Upper lobe of left lung (tissue), 4 donors: ENCODE data around the gene RPUSD3.

ENCODE experiments used
- CTCF ChIP-seq, 6 experiments: fragments of 450-650 bp in 4 of 6; fragments of 200-600 bp in 2 of 6; sonication (generic) in 2 of 6; IDR thresholded peaks; one replicate each; pipeline ENCODE4 v1.5.1; 2016 to 2019; ENCODE audit warnings: antibody characterized with exemption in 6 of 6
- POLR2A ChIP-seq, 4 donors: fragments of 450-650 bp; IDR thresholded peaks; one replicate each; pipeline ENCODE4 v1.5.1; 2016 to 2017; ENCODE audit warnings: antibody characterized with exemption in 4 of 4, mild to moderate bottlenecking in 2 of 4

- TF ChIP-seq POLR2A (IDR thresholded peaks at IDR 0.05) (no peak), CTCF (IDR thresholded peaks at IDR 0.05) (no peak)
Measured at GRCh38 chr3:9867106-9867505, 23.3 kb upstream of the RPUSD3 start.
